ENCODE results near the gene TNS4. TPM values are rescaled to one million over a fixed set of nuclear protein-coding genes. Genes with fewer than 3 reads are reported as not detected.
A peak's percentile ranks its signal among the peaks of the same experiment; 100 is the strongest.

The TNS4 gene
- total and polyA plus RNA-seq, 2 donors (not counting 1 experiment from before 2014, with no cell fraction given) = not detected

- H3K4me1 Mint-ChIP-seq = peaks cover 72% of the 10 kb centered on the region
- Histone ChIP-seq H2AFZ (ENCODE audit: insufficient read depth, low read depth, low read length, poor library complexity, severe bottlenecking) (no peak overlapping the region), H3K27ac (ENCODE audit: low read length in 2 of 2) (peak overlapping the region; percentile 72 to 80), H3K4me1 (ENCODE audit: control insufficient read depth in 2 of 2, insufficient read depth in 2 of 2, low read length in 2 of 2) (peaks cover 45 to 64% of the 10 kb centered on the region in 2 donors), H3K9me3 (ENCODE audit: control extremely low read depth in 1 of 3, control insufficient read depth in 2 of 3, insufficient read depth in 1 of 3, low read length in 2 of 3) (no peaks in the 10 kb centered on the region), H3K4me3 (ENCODE audit: control extremely low read depth in 1 of 5, extremely low read depth in 1 of 5, insufficient read depth in 1 of 5, low read depth in 2 of 5, low read length in 4 of 5) (no peak overlapping the region), H4K20me1 (ENCODE audit: control insufficient read depth, insufficient read depth, low read length, poor library complexity, severe bottlenecking) (no peaks in the 10 kb centered on the region), H3K36me3 (replicated peaks in 1 of 2; ENCODE audit: control extremely low read depth in 1 of 2, control insufficient read depth in 1 of 2, extremely low read depth in 1 of 2, insufficient read depth in 2 of 2, low read length in 1 of 2) (no peaks in the 10 kb centered on the region), H3K9ac (ENCODE audit: low read length) (no peak overlapping the region), H3K27me3 (replicated peaks in 1 of 4; ENCODE audit: control extremely low read depth in 1 of 4, control insufficient read depth in 3 of 4, insufficient read depth in 4 of 4, low read length in 3 of 4) (no peaks in the 10 kb centered on the region), H3K79me2 (ENCODE audit: control insufficient read depth, insufficient read depth, low read length) (no peaks in the 10 kb centered on the region), H3K4me2 (replicated peaks; ENCODE audit: low read depth, low read length, poor library complexity, severe bottlenecking) (peak overlapping the region; percentile 63)
- TF ChIP-seq CTCF (IDR thresholded peaks at IDR 0.05) = no peak
- TF ChIP-seq EZH2 (IDR thresholded peaks at IDR 0.05; ENCODE audit: borderline replicate concordance, insufficient read depth, low read depth, low read length, poor library complexity, severe bottlenecking) = no peak
- no peak for DNase-seq
- intact Hi-C loops (cut with micrococcal nuclease) = loop anchor here (1.0 to 2.0 kb wide), 10 partner anchors 14 to 229 kb away; partner anchors contain the start of gene TOP2A
- H3K4me3 Mint-ChIP-seq = peak overlapping the region; percentile 27
- H3K27me3 Mint-ChIP-seq = no peaks in the 10 kb centered on the region
- ChIA-PET POLR2A (interaction anchor here (0.6 to 4.9 kb wide), 20 partner anchors 10 to 211 kb away, joined by 3 to 60 read pairs (median 4); partner anchors contain the start of gene IGFBP4), CTCF (interaction anchor here (0.6 to 15.0 kb wide), 65 partner anchors 8 to 1160 kb away, joined by 3 to 329 read pairs (median 5); partner anchors contain the start of genes GJD3, IGFBP4, SMARCE1 and TNS4)
- no peaks in the 10 kb centered on the region for H3K9me3 Mint-ChIP-seq (ENCODE audit: insufficient read depth)
- no CpG with 5 or more reads among the region's 6 CpGs for WGBS (ENCODE audit: insufficient coverage)
- peak overlapping the region; percentile 97 for H3K27ac Mint-ChIP-seq
- ATAC-seq (ENCODE audit: low read depth) = no peak
These were observed 31.3 kb upstream of the TNS4 start for GRCh38 chr17:40532520-40533253.

Measured in B cell (primary cell).